Stimulated activated CD8-positive, alpha-beta memory T cell treated with anti-CD3 and anti-CD28 coated beads, Interleukin-15, amount 100 ng/mL, for 1 hour (primary cell): ENCODE results near the gene PKD1.

Source experiments
- DNase-seq: peaks from one replicate; pipeline ENCODE4 v3.0.0-alpha.2; 2020; ENCODE audit warnings: low read depth

Gene PKD1

DNA sequence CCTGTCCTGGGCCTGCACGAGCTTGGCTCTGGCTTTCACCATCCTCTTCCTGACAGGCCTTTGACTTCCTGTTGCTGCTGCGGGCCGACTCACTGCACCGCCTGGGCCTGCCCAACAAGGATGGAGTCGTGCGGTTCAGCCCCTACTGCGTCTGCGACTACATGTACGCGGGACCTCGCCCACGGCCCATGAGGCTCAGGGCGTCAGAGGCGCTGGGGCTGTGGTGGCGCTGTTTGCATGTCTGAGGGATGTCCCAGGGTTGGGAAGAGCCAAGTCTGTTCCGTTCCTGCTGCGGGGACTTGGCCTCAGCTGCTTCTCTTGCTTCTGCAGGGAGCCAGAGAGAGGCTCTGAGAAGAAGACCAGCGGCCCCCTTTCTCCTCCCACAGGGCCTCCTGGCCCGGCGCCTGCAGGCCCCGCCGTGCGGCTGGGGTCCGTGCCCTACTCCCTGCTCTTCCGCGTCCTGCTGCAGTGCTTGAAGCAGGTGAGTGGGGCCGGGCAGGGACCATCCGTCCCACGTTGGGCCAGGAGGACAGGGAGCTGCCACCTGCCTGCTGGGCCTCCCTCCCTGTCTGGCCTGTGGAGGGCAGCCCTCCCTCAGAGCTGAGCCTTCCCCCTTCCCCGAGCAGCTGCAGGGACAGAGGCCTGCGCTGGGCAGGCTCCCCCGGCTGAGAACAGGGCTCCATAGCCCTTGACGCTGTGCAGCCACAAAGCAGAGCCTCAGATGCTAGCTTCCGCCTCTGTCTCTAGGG is 64.1 kb downstream of the PKD1 start:
- no peak for DNase-seq

GRCh38 chr16:2070576-2071453 is 64.9 kb downstream of the PKD1 start:
- DNase-seq: no peak

DNA sequence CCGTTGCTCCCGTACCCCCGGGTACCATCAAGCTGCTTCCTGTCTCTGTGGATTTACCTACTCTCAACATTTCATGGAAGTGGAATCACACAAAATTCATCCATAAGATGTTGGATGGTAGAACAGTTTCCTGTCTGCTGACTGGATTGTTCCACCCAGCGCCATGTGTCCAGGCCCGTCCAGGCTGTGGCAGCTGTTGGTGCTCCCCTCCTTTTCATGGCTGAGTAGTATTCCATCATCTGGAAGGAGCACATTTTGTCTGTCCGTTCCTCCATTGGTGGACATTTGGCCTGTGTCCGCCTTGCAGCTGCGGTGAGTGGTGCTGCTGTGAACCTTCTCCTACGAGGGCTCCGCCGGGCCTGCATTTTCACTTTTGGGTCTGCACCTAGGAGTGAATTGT is 69.6 kb downstream of the PKD1 start:
- DNase-seq: no peak

GRCh38 chr16:2064368-2064945 is 71.2 kb downstream of the PKD1 start:
- no peak for DNase-seq

GRCh38 chr16:2063861-2064260 is 71.8 kb downstream of the PKD1 start:
- DNase-seq: no peak

- DNase-seq: no peak
Measured at GRCh38 chr16:2062801-2063200, 72.9 kb downstream of the PKD1 start.

DNA sequence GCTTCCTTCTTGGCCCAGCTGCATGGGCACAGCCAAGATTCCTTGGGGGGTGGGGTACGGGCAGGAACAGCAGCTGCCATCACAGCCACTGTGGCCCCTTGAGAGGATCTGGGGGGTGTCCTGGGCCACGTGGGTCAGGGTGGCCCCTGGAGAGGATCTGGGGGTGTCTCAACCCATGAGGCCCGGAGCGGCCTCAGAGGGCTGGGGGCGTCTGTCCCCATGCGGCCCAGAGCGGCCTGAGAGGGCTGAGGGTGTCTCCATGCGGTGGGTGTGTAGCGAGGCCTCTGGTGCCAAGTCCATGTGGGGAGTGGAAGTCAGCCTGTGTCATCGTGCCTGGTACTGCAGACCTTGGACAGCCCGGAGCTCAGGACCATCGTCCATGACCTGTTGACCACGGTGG is 74.2 kb downstream of the PKD1 start:
- DNase-seq: no peak

GRCh38 chr16:2061023-2061422 is 74.7 kb downstream of the PKD1 start:
- no peak for DNase-seq

DNA sequence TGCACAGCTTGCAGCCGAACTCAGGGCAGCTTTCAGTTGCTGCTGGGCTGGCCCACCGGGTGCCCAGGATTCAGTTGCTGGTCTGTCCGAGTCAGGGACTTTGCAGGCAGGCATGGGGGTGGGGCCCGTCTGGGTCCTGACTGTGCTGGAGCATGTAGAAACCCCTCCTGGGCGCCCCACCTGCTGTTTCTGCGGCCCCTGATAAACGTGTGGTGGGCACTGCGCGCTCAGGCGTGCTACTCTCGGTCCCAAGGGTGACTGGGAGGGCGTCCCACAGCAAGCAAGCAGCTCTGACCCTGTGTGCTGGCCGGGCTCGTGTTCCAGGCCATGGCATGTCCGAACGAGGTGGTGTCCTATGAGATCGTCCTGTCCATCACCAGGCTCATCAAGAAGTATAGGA is 75.4 kb downstream of the PKD1 start:
- DNase-seq: no peak

GRCh38 chr16:2058872-2059271 is 76.8 kb downstream of the PKD1 start:
- DNase-seq: no peak

DNA sequence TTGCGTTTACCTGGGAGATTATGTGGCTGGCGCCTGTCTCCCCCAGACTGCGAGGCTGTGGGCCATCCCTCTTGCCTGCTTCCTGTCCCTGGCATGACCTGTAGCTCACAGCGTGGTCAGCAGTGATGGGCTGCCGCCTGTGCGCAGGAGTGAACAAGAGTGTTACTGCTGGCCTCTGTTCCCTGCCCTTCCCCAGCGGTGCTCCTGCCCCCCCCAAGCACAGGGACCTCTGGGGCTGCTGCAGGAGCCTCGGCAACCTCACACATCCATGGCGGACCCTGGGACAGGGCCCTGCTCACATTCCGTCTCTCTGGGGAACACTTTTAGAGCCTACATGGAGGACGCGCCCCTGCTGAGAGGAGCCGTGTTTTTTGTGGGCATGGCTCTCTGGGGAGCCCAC is 77.3 kb downstream of the PKD1 start:
- DNase-seq: no peak

DNA sequence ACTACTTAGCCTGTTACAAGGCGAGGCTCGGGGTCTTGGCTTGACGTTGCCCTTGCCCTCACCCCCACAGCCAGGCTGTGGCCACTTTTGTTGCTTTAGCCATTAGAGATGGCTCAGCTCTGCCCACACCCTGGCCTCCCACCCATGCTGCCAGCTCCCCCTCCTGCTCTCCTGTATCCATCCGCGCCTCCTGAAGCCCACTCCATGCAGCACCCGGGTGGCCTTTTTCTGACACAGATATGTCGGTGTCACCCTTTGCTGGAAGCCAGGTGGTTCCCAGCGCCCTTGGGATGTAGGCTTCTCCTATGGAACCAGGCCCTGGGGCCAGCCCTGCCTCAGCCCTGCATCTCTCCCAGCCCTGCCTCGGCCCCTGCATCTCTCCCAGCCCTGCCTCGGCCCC is 78.3 kb downstream of the PKD1 start:
- DNase-seq: no peak

DNA sequence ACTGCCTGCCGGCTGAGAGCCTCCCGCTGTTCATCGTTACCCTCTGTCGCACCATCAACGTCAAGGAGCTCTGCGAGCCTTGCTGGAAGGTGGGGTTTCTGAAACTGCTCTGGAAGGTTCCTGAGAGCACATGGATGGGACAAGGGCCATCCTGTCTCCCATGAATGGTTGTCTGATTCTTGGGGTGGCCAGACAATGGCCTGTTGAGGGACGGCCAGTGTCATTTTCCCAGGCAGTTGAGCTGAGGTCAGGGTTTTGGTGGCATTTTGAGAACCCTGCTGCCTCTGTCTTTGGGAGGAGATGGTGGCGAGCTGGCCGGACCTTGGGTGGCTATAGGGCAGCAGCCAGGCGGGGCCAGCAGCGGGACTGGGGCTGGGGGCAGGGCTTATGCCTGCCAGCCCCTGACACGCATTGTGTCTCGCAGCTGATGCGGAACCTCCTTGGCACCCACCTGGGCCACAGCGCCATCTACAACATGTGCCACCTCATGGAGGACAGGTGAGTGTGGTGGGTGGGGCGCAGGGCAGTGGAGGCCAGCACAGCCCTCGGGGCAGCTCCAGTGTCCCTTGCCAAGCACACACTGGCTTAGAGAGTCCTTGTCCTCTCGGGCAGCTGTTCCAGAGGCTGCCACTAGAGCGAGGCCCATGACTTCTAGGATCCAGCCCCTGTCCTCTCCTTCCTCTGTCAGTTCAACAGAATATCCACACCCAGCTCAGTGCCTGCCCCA is 78.9 kb downstream of the PKD1 start:
- DNase-seq: no peak

DNA sequence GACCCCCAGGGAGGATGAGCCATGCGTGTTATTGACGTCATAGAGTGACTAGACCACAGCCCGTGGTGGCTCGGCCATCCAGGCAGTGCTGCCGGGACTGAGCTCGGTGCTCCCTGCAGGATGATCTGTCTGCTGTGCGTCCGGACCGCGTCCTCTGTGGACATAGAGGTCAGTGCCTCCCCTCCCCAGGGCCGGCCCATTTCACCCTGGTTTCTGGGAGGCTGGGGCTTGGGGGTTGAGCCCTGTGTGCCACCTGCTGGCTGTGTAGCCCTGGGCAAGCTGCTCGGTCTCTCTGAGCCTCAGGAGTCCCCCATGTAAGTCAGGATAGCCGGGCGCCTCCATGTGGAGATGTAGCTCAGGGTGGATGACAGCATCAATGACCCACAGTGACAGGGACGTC is 79.6 kb downstream of the PKD1 start:
- no peak for DNase-seq

DNA sequence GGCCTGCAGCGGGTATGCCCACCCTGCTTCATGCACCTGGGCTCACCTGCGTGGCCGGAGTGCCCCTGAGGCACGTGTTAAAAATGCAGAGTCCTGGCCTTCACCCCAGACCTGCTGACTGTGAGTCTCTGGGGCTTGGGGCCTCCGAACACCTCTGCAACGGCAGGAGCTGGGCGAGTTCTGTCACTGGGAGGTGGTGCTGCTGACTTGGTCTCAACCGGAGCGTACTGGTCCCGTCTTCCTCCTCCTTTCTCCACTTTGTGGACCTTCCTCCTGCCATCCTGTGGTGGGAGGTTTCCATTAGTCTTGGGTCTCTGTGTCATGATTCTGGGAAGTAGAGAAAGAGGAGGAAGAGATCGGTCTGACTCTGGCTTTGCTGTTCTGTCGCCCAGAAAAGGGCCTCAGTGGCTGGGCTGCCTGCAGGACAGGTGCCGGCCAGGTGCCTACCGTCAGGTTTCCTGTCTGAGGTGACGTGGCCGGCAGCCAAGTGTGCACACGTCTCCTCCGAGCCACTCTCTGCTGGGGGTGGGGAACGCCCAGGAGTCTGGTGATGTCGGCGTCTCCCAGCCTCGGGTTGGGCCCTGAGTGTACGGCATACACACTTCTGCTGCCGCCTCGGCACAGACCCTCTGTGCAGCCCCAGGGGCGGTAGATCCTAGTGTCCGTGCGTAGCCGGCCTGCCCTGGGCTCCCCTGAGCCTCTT is 81.0 kb downstream of the PKD1 start:
- no peak for DNase-seq

GRCh38 chr16:2053897-2054296 is 81.8 kb downstream of the PKD1 start:
- no peak for DNase-seq

- DNase-seq: no peak
Measured at GRCh38 chr16:2053211-2053610, 82.5 kb downstream of the PKD1 start.

DNA sequence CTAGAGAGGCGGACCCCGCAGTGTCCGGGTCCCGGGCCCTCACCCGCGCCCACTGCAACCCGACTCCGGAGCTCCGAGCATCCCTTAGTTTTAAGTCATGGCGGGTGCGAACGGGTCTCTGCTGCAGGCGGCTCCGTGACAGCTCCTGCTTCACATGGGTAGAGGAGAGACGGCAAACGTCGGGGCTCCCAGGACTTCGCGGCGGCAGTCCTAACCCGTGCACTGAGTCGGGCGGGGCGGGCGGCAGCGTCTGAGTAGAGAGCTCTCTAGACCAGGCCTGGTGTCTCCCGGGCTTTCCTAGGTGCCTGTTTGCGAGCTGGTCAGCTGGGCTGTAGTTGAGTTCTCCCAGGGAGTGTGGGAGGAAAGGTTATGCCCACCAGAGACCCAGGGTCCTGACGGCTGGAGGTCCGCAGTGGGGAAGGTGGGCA is 87.6 kb downstream of the PKD1 start:
- DNase-seq: no peak

GRCh38 chr16:2047330-2048115 is 88.2 kb downstream of the PKD1 start, which contains the start of the genes NTHL1 and TSC2:
Gene NTHL1 (minus strand): TSS chr16:2047834. CDS start chr16:2047823, 11 bp downstream.
Gene TSC2 (plus strand): TSS chr16:2047985. CDS start chr16:2048616, 631 bp downstream.
- DNase-seq: peak; percentile 86

DNA sequence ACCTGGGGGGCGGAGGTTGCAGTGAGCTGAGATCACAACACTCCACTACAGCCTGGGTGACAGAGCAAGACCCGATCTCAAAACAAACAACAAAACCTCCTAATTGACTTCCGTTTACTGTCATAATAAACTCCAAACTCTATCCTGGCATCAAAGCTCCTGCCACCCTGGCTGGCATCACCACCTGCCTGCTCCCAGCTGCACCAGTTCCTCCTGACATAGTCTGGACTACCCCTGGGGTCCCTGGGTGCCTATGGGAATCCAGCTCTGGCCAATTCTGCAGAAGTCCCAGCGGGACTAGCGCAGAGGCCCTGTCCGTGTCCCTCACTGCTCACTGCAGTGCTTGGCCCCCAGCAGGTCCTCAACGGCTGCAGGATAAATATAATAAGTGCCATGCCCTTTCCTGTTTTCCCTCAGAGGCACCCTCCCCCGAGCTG is 88.8 kb downstream of the PKD1 start:
- no peak for DNase-seq
